CD14-positive monocyte (primary cell): ENCODE data around the gene PPARG. TPM values are rescaled to one million over a fixed set of nuclear protein-coding genes. Genes with fewer than 3 reads are reported as not detected.
A peak's percentile ranks its signal among the peaks of the same experiment; 100 is the strongest.

ENCODE experiments used
- DNase-seq, 3 donors: peaks; one replicate each; pipeline ENCODE4 v3.0.0-alpha.2; 2011 to 2022
- H2AFZ ChIP-seq: 2 replicates; pipeline ENCODE4 v1.6.0; 2012; ENCODE audit warnings: mild to moderate bottlenecking, low read depth, low read length, inconsistent platforms; ENCODE audit not compliant: insufficient read depth, poor library complexity, severe bottlenecking
- H3K27ac ChIP-seq, 2 donors: 1 replicate in 1 of 2; 2 replicates in 1 of 2; pipeline ENCODE4 v1.5.1; 2012 to 2013; ENCODE audit warnings: low read length in 2 of 2, control low read depth in 1 of 2, inconsistent platforms in 1 of 2, low read depth in 1 of 2, mild to moderate bottlenecking in 1 of 2
- H3K27me3 ChIP-seq, 2 donors: one replicate each; pipeline versions ENCODE4 v1.6.0 to v1.6.1; 2011 to 2013; ENCODE audit warnings: low read length in 2 of 2; ENCODE audit not compliant: control insufficient read depth in 2 of 2, insufficient read depth in 2 of 2
- H3K36me3 ChIP-seq, 2 donors: replicated peaks in 1 of 2; 1 replicate in 1 of 2; 2 replicates in 1 of 2; pipeline versions ENCODE4 v1.5.1 to v1.6.1; 2012 to 2013; ENCODE audit warnings: low read length in 2 of 2, control low read depth in 1 of 2, inconsistent platforms in 1 of 2, mild to moderate bottlenecking in 1 of 2; ENCODE audit not compliant: insufficient read depth in 2 of 2, control insufficient read depth in 1 of 2
- H3K4me1 ChIP-seq, 2 donors: 1 replicate in 1 of 2; 2 replicates in 1 of 2; pipeline versions ENCODE4 v1.5.1 to v1.6.1; 2012 to 2013; ENCODE audit warnings: low read length in 2 of 2, control low read depth in 1 of 2, inconsistent platforms in 1 of 2, mild to moderate bottlenecking in 1 of 2, moderate library complexity in 1 of 2; ENCODE audit not compliant: insufficient read depth in 2 of 2, control insufficient read depth in 1 of 2
- H3K4me2 ChIP-seq: replicated peaks from 2 replicates; pipeline ENCODE3; 2012; ENCODE audit warnings: low read length, moderate library complexity, mild to moderate bottlenecking; ENCODE audit not compliant: poor library complexity, severe bottlenecking; ENCODE audit errors: extremely low read depth
- H3K4me3 ChIP-seq, 3 experiments: fragments of 200-600 bp in 1 of 3; sonication (generic) in 1 of 3; replicated peaks in 1 of 3; 1 replicate in 2 of 3; 2 replicates in 1 of 3; pipeline ENCODE4 v1.5.1; 2011 to 2013; ENCODE audit warnings: low read length in 3 of 3, mild to moderate bottlenecking in 3 of 3, control low read depth in 2 of 3, low read depth in 2 of 3, inconsistent platforms in 1 of 3, moderate library complexity in 1 of 3
- H3K79me2 ChIP-seq: 2 replicates; pipeline ENCODE4 v1.6.0; 2012; ENCODE audit warnings: mild to moderate bottlenecking, control low read depth, inconsistent platforms, low read length, moderate library complexity; ENCODE audit not compliant: insufficient read depth
- H3K9ac ChIP-seq: 2 replicates; pipeline ENCODE4 v1.6.0; 2017; ENCODE audit warnings: low read length, mild to moderate bottlenecking; ENCODE audit not compliant: insufficient read depth, poor library complexity, severe bottlenecking
- H3K9me3 ChIP-seq, 2 donors: replicated peaks in 1 of 2; 1 replicate in 1 of 2; 2 replicates in 1 of 2; pipeline versions ENCODE4 v1.5.1 to v1.6.1; 2012 to 2013; ENCODE audit warnings: low read length in 2 of 2, control low read depth in 1 of 2; ENCODE audit not compliant: control insufficient read depth in 1 of 2, insufficient read depth in 1 of 2
- H4K20me1 ChIP-seq: 2 replicates; pipeline ENCODE4 v1.6.0; 2012; ENCODE audit warnings: mild to moderate bottlenecking, low read length, control low read depth, moderate library complexity; ENCODE audit not compliant: insufficient read depth
- H3K27ac Mint-ChIP-seq, 7 donors: one replicate each; pipeline ENCODE4 v1.8.0; 2020; ENCODE audit warnings: mild to moderate bottlenecking in 7 of 7, mixed read lengths in 7 of 7, moderate library complexity in 6 of 7, inconsistent platforms in 2 of 7
- H3K27me3 Mint-ChIP-seq, 3 donors: one replicate each; pipeline ENCODE4 v1.8.0; 2021 to 2022; ENCODE audit warnings: low read depth in 3 of 3, mild to moderate bottlenecking in 3 of 3, mixed read lengths in 3 of 3, moderate library complexity in 3 of 3, inconsistent platforms in 1 of 3
- H3K36me3 Mint-ChIP-seq, 2 donors: one replicate each; pipeline ENCODE4 v1.8.0; 2020; ENCODE audit warnings: mixed read lengths in 2 of 2, inconsistent platforms in 1 of 2, mild to moderate bottlenecking in 1 of 2
- H3K4me1 Mint-ChIP-seq: one replicate; pipeline ENCODE4 v1.8.0; 2020; ENCODE audit warnings: mild to moderate bottlenecking, mixed read lengths
- H3K4me3 Mint-ChIP-seq, 2 donors: one replicate each; pipeline ENCODE4 v1.8.0; 2020; ENCODE audit warnings: mild to moderate bottlenecking in 2 of 2, mixed read lengths in 2 of 2, moderate library complexity in 1 of 2
- H3K9me3 Mint-ChIP-seq, 7 donors: one replicate each; pipeline ENCODE4 v1.8.0; 2020 to 2022; ENCODE audit warnings: mixed read lengths in 7 of 7, mild to moderate bottlenecking in 6 of 7, moderate library complexity in 6 of 7, inconsistent platforms in 2 of 7
- WGBS: methylation state at CpG from one replicate; pipeline ENCODE4 v1.1.5; 2013; ENCODE audit warnings: missing lambda C conversion rate; ENCODE audit not compliant: insufficient coverage; 5-methylcytosine and 5-hydroxymethylcytosine counted together
- intact Hi-C, 2 donors: fragments of 100-400 bp; cut with micrococcal nuclease; formaldehyde crosslinking; loops; one replicate each; pipeline versions ENCODE4 v1.15.0 to v1.15.1; 2023
- polyA plus RNA-seq, 3 donors: library from polyadenylated mRNA; depleted of rRNA in 1 of 3; unstranded in 2 of 3; stranded (reverse) in 1 of 3; fragments of 300-500 nt in 2 of 3; fragments of >200 nt in 1 of 3; fragmentation: Illumina TruSeq in 2 of 3; gene quantifications; 1 replicate in 2 of 3; 2 replicates in 1 of 3; pipeline ENCODE4 v1.2.3, GENCODE V29; 2012 to 2021
- TF ChIP-seq, protein P1 (sequence below): fragments of 200-600 bp; IDR thresholded peaks from one replicate; pipeline ENCODE4 v1.8.0; 2022; ENCODE audit warnings: antibody characterized with exemption, mild to moderate bottlenecking

The PPARG gene
- polyA plus RNA-seq, 3 donors: 0.56 to 2.0 (median 0.97) TPM

DNA sequence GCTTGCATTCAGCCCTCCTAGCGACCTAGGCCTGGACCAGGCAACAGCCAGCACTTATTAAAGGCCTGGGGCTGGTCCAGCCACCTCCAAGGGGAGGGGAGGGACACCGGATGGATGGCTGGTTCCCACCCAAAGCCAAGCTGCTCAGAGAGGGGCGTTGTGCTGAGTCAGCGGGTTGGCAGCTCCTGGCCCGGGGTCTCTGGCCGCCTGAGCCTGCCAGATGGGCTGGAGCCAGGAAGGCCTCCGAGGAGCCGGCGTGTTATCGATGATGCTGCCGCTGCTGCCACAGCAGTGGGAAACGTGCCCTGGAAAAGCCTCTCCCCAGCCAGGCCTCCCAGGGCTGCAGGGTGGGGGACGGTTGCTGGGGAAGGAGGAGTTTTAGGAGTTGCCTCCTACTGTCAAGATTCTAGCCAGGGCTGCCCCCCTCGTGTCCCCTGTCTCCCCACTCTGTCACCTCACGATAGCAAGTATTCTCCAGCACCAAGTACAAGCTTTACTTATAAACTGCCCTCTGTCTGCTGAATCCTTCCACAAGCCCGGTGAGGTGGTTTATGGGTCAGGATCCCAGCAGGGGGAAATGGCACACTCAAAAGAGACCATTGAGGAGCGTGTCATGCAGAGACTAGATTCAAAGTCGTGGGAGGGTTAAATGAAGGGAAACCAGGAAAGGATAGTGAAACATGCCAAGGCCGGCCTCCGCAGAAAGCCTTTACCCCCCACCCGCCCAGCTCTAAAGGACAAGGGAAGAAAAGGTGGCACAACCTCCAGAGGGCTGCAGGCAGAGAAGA lies 152.3 kb downstream of the PPARG start:
- Histone ChIP-seq H3K4me3 (no peak overlapping the region), H3K4me1 (no peaks in the 10 kb centered on the region), H3K27ac (no peak overlapping the region), H3K36me3 (no peaks in the 10 kb centered on the region), H3K9ac (no peak overlapping the region), H3K27me3 (peaks cover 0 to 3% of the 10 kb centered on the region in 2 donors), H3K9me3 (no peaks in the 10 kb centered on the region), H2AFZ (no peak overlapping the region), H3K79me2 (no peaks in the 10 kb centered on the region), H3K4me2 (no peak overlapping the region), H4K20me1 (no peaks in the 10 kb centered on the region)
- Mint-ChIP-seq H3K36me3 (no peaks in the 10 kb centered on the region), H3K4me3 (no peak overlapping the region), H3K27me3 (peaks cover 4 to 12% (median 11%) of the 10 kb centered on the region in 3 donors), H3K4me1 (no peaks in the 10 kb centered on the region), H3K27ac (no peak overlapping the region), H3K9me3 (peaks cover 0 to 2% (median 0%) of the 10 kb centered on the region in 7 donors)
- DNase-seq: no peak
- intact Hi-C loops: no loop called here
- WGBS: 93% methylated on average over 13 of the region's 21 CpGs
- TF ChIP-seq, protein P1, sequence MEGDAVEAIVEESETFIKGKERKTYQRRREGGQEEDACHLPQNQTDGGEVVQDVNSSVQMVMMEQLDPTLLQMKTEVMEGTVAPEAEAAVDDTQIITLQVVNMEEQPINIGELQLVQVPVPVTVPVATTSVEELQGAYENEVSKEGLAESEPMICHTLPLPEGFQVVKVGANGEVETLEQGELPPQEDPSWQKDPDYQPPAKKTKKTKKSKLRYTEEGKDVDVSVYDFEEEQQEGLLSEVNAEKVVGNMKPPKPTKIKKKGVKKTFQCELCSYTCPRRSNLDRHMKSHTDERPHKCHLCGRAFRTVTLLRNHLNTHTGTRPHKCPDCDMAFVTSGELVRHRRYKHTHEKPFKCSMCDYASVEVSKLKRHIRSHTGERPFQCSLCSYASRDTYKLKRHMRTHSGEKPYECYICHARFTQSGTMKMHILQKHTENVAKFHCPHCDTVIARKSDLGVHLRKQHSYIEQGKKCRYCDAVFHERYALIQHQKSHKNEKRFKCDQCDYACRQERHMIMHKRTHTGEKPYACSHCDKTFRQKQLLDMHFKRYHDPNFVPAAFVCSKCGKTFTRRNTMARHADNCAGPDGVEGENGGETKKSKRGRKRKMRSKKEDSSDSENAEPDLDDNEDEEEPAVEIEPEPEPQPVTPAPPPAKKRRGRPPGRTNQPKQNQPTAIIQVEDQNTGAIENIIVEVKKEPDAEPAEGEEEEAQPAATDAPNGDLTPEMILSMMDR: no peak

DNA sequence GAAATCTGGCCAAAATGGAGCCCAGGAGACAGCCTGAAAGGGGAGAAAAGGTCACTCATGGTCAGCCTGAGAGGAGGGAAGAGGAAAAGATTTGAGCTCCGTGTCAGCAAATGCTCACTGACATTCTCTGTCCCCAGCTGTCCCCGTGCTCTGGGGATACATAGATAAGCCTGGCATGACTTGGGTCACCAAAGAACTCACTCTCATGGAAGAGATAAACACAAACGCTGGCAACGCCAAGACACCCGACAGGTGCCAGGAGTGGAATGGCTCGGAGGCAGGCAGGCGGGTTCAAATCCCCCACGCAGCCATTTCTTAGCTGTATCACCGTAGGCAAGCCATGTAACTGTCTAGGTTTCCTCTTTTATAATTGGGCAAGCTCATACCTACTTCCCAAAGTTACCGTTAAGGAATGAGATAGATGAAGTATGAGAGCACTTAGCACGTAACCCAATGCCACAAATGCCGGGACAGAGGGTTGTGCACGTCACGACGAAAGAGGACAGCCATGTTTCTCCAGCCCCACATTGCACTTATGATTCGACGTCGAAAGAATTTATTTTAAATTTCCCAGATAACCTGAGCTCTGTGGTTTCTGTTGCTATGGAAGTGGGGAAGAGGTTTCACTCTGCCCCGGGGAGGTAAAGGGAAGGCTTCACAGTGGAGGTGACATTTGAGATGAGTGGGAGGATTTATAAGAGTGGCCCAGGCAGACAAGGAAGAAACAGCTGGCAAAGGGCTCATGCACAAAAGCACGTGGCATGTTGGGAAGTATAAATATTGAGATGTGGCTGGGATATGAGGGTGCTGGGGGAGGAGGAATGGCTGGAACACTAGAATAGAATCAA lies 154.0 kb downstream of the PPARG start:
- intact Hi-C loops: no loop called here
- 79% methylated on average over 7 of the region's 20 CpGs for WGBS
- peaks cover 0 to 6% (median under 1%) of the 10 kb centered on the region in 7 donors for H3K9me3 Mint-ChIP-seq

More for the DNA sequence above, 154.0 kb downstream of the PPARG start:
- Histone ChIP-seq H3K79me2 (no peaks in the 10 kb centered on the region), H2AFZ (no peak overlapping the region), H4K20me1 (no peaks in the 10 kb centered on the region), H3K9ac (no peak overlapping the region), H3K4me2 (no peak overlapping the region), H3K36me3 (no peaks in the 10 kb centered on the region), H3K4me1 (no peaks in the 10 kb centered on the region), H3K4me3 (no peak overlapping the region), H3K27ac (no peak overlapping the region), H3K27me3 (peaks cover 0 to 3% of the 10 kb centered on the region in 2 donors), H3K9me3 (peaks cover 0 to under 1% of the 10 kb centered on the region in 2 donors)
- peaks cover 4 to 8% (median 8%) of the 10 kb centered on the region in 3 donors for H3K27me3 Mint-ChIP-seq
- TF ChIP-seq, protein P1: no peak
- peak overlapping the region in 1 of 2 donors; percentile 26 for H3K4me3 Mint-ChIP-seq
- H3K27ac Mint-ChIP-seq: peak overlapping the region in 1 of 7 donors; percentile 4
- no peaks in the 10 kb centered on the region for H3K36me3 Mint-ChIP-seq
- no peak for DNase-seq
- no peaks in the 10 kb centered on the region for H3K4me1 Mint-ChIP-seq
